Activated naive CD4-positive, alpha-beta T cell treated with anti-CD3 and anti-CD28 coated beads, Interleukin-2, amount 10 ng/mL, durations not matched to agents 7 days and 5 days (primary cell): ENCODE measurements around the gene MYOZ3.

Experiments used
- CTCF ChIA-PET: fragments of 350-600 bp; sonication (Branson Sonifier 250); formaldehyde crosslinking; loops from one replicate; lab custom pipeline; 2021; ENCODE audit warnings: antibody characterized with exemption; lab: Charles Lee
- DNase-seq: peaks from one replicate; pipeline ENCODE4 v3.0.0-alpha.2; 2020
- H3K27ac Mint-ChIP-seq: one replicate; pipeline ENCODE4 v1.8.0; 2021; ENCODE audit warnings: mild to moderate bottlenecking, moderate library complexity, mixed read lengths
- H3K27me3 Mint-ChIP-seq: one replicate; pipeline ENCODE4 v1.8.0; 2021; ENCODE audit warnings: mild to moderate bottlenecking, mixed read lengths
- H3K36me3 Mint-ChIP-seq: one replicate; pipeline ENCODE4 v1.8.0; 2021; ENCODE audit warnings: mixed read lengths
- H3K4me1 Mint-ChIP-seq: one replicate; pipeline ENCODE4 v1.8.0; 2021; ENCODE audit warnings: mixed read lengths
- H3K4me3 Mint-ChIP-seq: one replicate; pipeline ENCODE4 v1.8.0; 2021; ENCODE audit warnings: mild to moderate bottlenecking, moderate library complexity, mixed read lengths
- H3K9me3 Mint-ChIP-seq: one replicate; pipeline ENCODE4 v1.8.0; 2021; ENCODE audit warnings: mixed read lengths

The MYOZ3 gene

GRCh38 chr5:150661086-150661485 is at the start of gene MYOZ3:
TSS of gene MYOZ3 (plus strand) at chr5:150661251. CDS start at chr5:150662942, 1,691 bp downstream.
- CTCF ChIA-PET, result interaction anchor here (0.8 to 1.6 kb wide), 2 partner anchors 99 to 117 kb away, joined by 3 to 4 read pairs; partner anchors contain the start of gene SMIM3
- Mint-ChIP-seq H3K27ac (no peak within 1 kb of the TSS), H3K4me1 (peaks cover 7% of the 10 kb centered on the region), H3K36me3 (no peaks in the 10 kb centered on the region), H3K4me3 (no peak within 1 kb of the TSS), H3K27me3 (peaks cover 36% of the 10 kb centered on the region), H3K9me3 (no peaks in the 10 kb centered on the region)
- peak; percentile 9 for DNase-seq

- H3K27me3 Mint-ChIP-seq, result peaks cover 21% of the 10 kb centered on the region
- no peaks in the 10 kb centered on the region for H3K36me3 Mint-ChIP-seq
- CTCF ChIA-PET, result no interaction called here
- H3K4me3 Mint-ChIP-seq, result no peak overlapping the region
- no peak overlapping the region for H3K27ac Mint-ChIP-seq
- H3K9me3 Mint-ChIP-seq, result no peaks in the 10 kb centered on the region
- no peak for DNase-seq
- H3K4me1 Mint-ChIP-seq, result peaks cover 2% of the 10 kb centered on the region
These were observed 48.6 kb upstream of the MYOZ3 start for GRCh38 chr5:150612405-150612804.

GRCh38 chr5:150612905-150613670 is 48.0 kb upstream of the MYOZ3 start:
- peaks cover 21% of the 10 kb centered on the region for H3K27me3 Mint-ChIP-seq
- H3K36me3 Mint-ChIP-seq, result no peaks in the 10 kb centered on the region
- DNase-seq, result no peak
- no peak overlapping the region for H3K27ac Mint-ChIP-seq
- peaks cover 2% of the 10 kb centered on the region for H3K4me1 Mint-ChIP-seq
- CTCF ChIA-PET, result no interaction called here
- no peaks in the 10 kb centered on the region for H3K9me3 Mint-ChIP-seq
- H3K4me3 Mint-ChIP-seq, result no peak overlapping the region

- Mint-ChIP-seq H3K4me1 (peaks cover 2% of the 10 kb centered on the region), H3K27ac (no peak overlapping the region), H3K27me3 (peaks cover 21% of the 10 kb centered on the region), H3K4me3 (no peak overlapping the region), H3K36me3 (no peaks in the 10 kb centered on the region), H3K9me3 (no peaks in the 10 kb centered on the region)
- DNase-seq, result no peak
- CTCF ChIA-PET, result no interaction called here
These were observed 46.9 kb upstream of the MYOZ3 start for GRCh38 chr5:150613991-150614660.

GRCh38 chr5:150614661-150615060 is 46.4 kb upstream of the MYOZ3 start:
- no peaks in the 10 kb centered on the region for H3K36me3 Mint-ChIP-seq
- H3K27ac Mint-ChIP-seq, result no peak overlapping the region
- no peak for DNase-seq
- peaks cover 2% of the 10 kb centered on the region for H3K4me1 Mint-ChIP-seq
- peaks cover 22% of the 10 kb centered on the region for H3K27me3 Mint-ChIP-seq
- CTCF ChIA-PET, result no interaction called here
- H3K4me3 Mint-ChIP-seq, result no peak overlapping the region
- no peaks in the 10 kb centered on the region for H3K9me3 Mint-ChIP-seq

GRCh38 chr5:150615141-150615699 is 45.8 kb upstream of the MYOZ3 start:
- H3K27ac Mint-ChIP-seq, result no peak overlapping the region
- peaks cover 24% of the 10 kb centered on the region for H3K27me3 Mint-ChIP-seq
- no peaks in the 10 kb centered on the region for H3K36me3 Mint-ChIP-seq
- H3K9me3 Mint-ChIP-seq, result no peaks in the 10 kb centered on the region
- no peak for DNase-seq
- H3K4me1 Mint-ChIP-seq, result peaks cover 2% of the 10 kb centered on the region
- CTCF ChIA-PET, result no interaction called here
- no peak overlapping the region for H3K4me3 Mint-ChIP-seq

- CTCF ChIA-PET, result no interaction called here
- H3K27me3 Mint-ChIP-seq, result peaks cover 26% of the 10 kb centered on the region
- peaks cover 2% of the 10 kb centered on the region for H3K4me1 Mint-ChIP-seq
- DNase-seq, result no peak
- no peaks in the 10 kb centered on the region for H3K36me3 Mint-ChIP-seq
- H3K27ac Mint-ChIP-seq, result no peak overlapping the region
- no peak overlapping the region for H3K4me3 Mint-ChIP-seq
- H3K9me3 Mint-ChIP-seq, result no peaks in the 10 kb centered on the region
These were observed 45.0 kb upstream of the MYOZ3 start for GRCh38 chr5:150616024-150616470.

- no peaks in the 10 kb centered on the region for H3K9me3 Mint-ChIP-seq
- peaks cover 28% of the 10 kb centered on the region for H3K27me3 Mint-ChIP-seq
- no peaks in the 10 kb centered on the region for H3K36me3 Mint-ChIP-seq
- peaks cover 2% of the 10 kb centered on the region for H3K4me1 Mint-ChIP-seq
- CTCF ChIA-PET, result no interaction called here
- no peak overlapping the region for H3K4me3 Mint-ChIP-seq
- no peak overlapping the region for H3K27ac Mint-ChIP-seq
- DNase-seq, result no peak
These were observed 44.5 kb upstream of the MYOZ3 start for GRCh38 chr5:150616506-150616905.

GRCh38 chr5:150618163-150618562 is 42.9 kb upstream of the MYOZ3 start:
- Mint-ChIP-seq H3K4me1 (peaks cover 2% of the 10 kb centered on the region), H3K27me3 (peaks cover 37% of the 10 kb centered on the region), H3K9me3 (no peaks in the 10 kb centered on the region), H3K4me3 (no peak overlapping the region), H3K36me3 (no peaks in the 10 kb centered on the region), H3K27ac (no peak overlapping the region)
- CTCF ChIA-PET, result no interaction called here
- DNase-seq, result no peak

- peaks cover 43% of the 10 kb centered on the region for H3K27me3 Mint-ChIP-seq
- H3K4me1 Mint-ChIP-seq, result peaks cover 5% of the 10 kb centered on the region
- H3K27ac Mint-ChIP-seq, result no peak overlapping the region
- H3K4me3 Mint-ChIP-seq, result no peak overlapping the region
- no peak for DNase-seq
- H3K36me3 Mint-ChIP-seq, result no peaks in the 10 kb centered on the region
- no peaks in the 10 kb centered on the region for H3K9me3 Mint-ChIP-seq
- CTCF ChIA-PET, result no interaction called here
These were observed 42.3 kb upstream of the MYOZ3 start for GRCh38 chr5:150618588-150619281.

GRCh38 chr5:150619359-150620230 is 41.5 kb upstream of the MYOZ3 start:
- Mint-ChIP-seq H3K27me3 (peaks cover 45% of the 10 kb centered on the region), H3K27ac (no peak overlapping the region)

GRCh38 chr5:150621301-150621700 is 39.8 kb upstream of the MYOZ3 start:
- no peak for DNase-seq
- Mint-ChIP-seq H3K36me3 (no peaks in the 10 kb centered on the region), H3K27ac (no peak overlapping the region), H3K9me3 (no peaks in the 10 kb centered on the region), H3K4me3 (no peak overlapping the region), H3K4me1 (peaks cover 10% of the 10 kb centered on the region), H3K27me3 (peaks cover 50% of the 10 kb centered on the region)
- CTCF ChIA-PET, result no interaction called here

More at GRCh38 chr5:150619359-150620230, 41.5 kb upstream of the MYOZ3 start:
- Mint-ChIP-seq H3K4me1 (peaks cover 12% of the 10 kb centered on the region), H3K9me3 (no peaks in the 10 kb centered on the region), H3K4me3 (no peak overlapping the region), H3K36me3 (no peaks in the 10 kb centered on the region)
- no peak for DNase-seq
- CTCF ChIA-PET, result no interaction called here

- Mint-ChIP-seq H3K36me3 (no peaks in the 10 kb centered on the region), H3K27ac (no peak overlapping the region), H3K9me3 (no peaks in the 10 kb centered on the region), H3K4me3 (no peak overlapping the region), H3K4me1 (peaks cover 10% of the 10 kb centered on the region), H3K27me3 (peaks cover 56% of the 10 kb centered on the region)
- DNase-seq, result no peak
- CTCF ChIA-PET, result no interaction called here
These were observed 38.9 kb upstream of the MYOZ3 start for GRCh38 chr5:150622157-150622556.
